Progenitor cell of endocrine pancreas (in vitro differentiated cells): ENCODE data around the gene RALA. TPM values are rescaled to one million over a fixed set of nuclear protein-coding genes. Genes with fewer than 3 reads are reported as not detected.

Experiments used
- DNase-seq: peaks from one replicate; pipeline ENCODE4 v3.0.0; 2021; ENCODE audit warnings: low spot score; ENCODE audit not compliant: unreplicated experiment
- H3K27ac Mint-ChIP-seq: 2 replicates; pipeline ENCODE4 v1.8.0; 2021; ENCODE audit warnings: mild to moderate bottlenecking, moderate library complexity, mixed read lengths
- H3K27me3 Mint-ChIP-seq: 2 replicates; pipeline ENCODE4 v1.8.0; 2021; ENCODE audit warnings: mixed read lengths
- H3K36me3 Mint-ChIP-seq: 2 replicates; pipeline ENCODE4 v1.8.0; 2022; ENCODE audit warnings: mixed read lengths; ENCODE audit not compliant: insufficient read depth
- H3K4me1 Mint-ChIP-seq: 2 replicates; pipeline ENCODE4 v1.8.0; 2021; ENCODE audit warnings: low read depth, mixed read lengths
- H3K4me3 Mint-ChIP-seq: 2 replicates; pipeline ENCODE4 v1.8.0; 2021; ENCODE audit warnings: low read depth, mild to moderate bottlenecking, moderate library complexity, mixed read lengths
- H3K9me3 Mint-ChIP-seq: 2 replicates; pipeline ENCODE4 v1.8.0; 2021; ENCODE audit warnings: low read depth, mixed read lengths
- CTCF ChIP-seq: fragments of 200-600 bp; sonication (generic); IDR thresholded peaks from one replicate; pipeline ENCODE4 v1.5.0; 2021; ENCODE audit warnings: antibody characterized with exemption, mild to moderate bottlenecking; ENCODE audit not compliant: unreplicated experiment
- total RNA-seq: library from RNA; stranded (reverse); gene quantifications from 2 replicates; pipeline ENCODE4 v1.2.1, GENCODE V29; 2021

RALA gene
- total RNA-seq, 1 donor from 2014 or later = 39.6 TPM

DNA sequence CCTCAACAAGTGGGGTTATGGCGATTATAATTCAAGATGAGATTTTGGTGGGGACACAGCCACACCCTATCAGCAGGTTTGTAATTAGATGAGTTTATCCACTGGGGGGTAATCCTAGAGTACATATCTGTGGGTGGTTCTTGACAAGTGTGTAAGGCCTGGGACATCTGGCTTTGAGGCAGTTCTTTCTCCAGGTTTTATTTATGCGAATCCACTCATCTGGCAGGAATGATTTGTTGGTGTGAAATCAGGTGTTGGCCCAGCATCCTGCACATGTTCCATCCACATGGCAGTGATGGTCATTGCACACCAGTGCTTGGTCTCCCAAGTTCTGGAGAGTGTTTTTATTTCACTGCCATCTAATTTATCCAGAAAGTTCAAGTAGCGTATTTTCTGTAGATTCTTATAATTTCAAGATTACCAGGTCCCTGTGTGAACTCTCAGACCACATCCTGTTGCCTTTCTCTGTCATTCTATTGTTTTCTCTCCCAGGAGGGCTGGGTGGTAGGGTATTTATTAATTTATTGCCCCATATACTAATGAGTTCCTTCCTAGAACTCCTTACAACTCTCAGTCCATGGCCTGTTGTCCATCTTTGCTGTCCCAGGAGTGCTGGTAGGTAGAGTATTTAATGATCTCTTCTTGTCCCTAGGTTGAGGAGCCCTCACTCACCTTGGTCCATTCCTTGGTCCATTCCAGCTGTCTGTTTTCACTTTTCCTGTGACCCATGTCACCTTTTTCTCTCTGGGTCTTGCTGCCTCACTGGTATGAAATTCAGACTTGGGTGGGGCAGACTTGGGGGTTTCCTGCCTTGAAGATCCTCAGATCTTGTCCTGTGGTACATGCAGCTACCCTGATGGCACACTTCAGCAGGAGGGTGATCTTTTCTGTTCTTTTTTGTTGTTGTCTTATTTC is 10.4 kb downstream of the RALA start:
- Mint-ChIP-seq H3K4me1 (no peaks in the 10 kb centered on the region), H3K27ac (no peak overlapping the region), H3K36me3 (peaks cover 19% of the 10 kb centered on the region), H3K9me3 (no peaks in the 10 kb centered on the region), H3K4me3 (no peak overlapping the region), H3K27me3 (no peaks in the 10 kb centered on the region)
- no peak for TF ChIP-seq CTCF
- no peak for DNase-seq

DNA sequence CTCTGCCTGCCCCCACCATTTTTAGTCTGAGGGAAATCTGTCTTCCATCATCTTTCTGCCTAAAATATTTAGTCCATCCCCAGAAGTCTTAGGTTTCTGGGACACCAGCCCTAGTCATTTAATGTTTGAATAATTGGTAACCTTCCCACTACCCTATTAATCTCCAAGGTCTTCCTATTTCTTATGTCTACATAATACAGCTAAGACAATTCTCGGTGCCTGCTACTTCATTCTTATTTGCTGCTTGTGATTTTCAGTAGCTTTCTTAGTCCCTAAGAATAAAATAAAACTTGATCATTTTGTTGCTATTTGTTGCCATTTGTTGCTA is 11.1 kb downstream of the RALA start:
- no peaks in the 10 kb centered on the region for H3K27me3 Mint-ChIP-seq
- peaks cover 17% of the 10 kb centered on the region for H3K36me3 Mint-ChIP-seq
- no peaks in the 10 kb centered on the region for H3K4me1 Mint-ChIP-seq
- DNase-seq = no peak
- TF ChIP-seq CTCF = no peak
- no peak overlapping the region for H3K27ac Mint-ChIP-seq
- no peak overlapping the region for H3K4me3 Mint-ChIP-seq
- no peaks in the 10 kb centered on the region for H3K9me3 Mint-ChIP-seq

DNA sequence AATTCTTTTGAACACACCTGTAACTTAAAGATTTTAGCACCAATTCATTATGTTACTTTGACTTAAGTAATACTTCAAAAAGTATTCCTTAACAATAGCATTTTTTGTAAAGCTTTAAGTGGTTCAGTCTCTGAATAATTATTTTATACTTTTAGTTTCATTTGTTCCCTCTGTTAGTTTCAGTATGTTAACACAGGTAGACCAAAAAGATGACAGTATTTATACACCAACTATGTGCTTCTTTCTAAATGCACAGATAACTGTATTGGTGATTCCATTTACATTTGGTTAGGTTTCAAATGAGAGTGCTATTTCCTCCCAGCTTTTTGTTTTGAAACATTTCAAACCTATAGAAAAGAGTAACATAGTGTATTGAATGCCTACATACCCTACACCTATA is 14.0 kb downstream of the RALA start:
- DNase-seq = no peak
- H3K36me3 Mint-ChIP-seq = peaks cover 9% of the 10 kb centered on the region
- H3K4me3 Mint-ChIP-seq = no peak overlapping the region
- no peaks in the 10 kb centered on the region for H3K27me3 Mint-ChIP-seq
- H3K9me3 Mint-ChIP-seq = no peaks in the 10 kb centered on the region
- peaks cover 5% of the 10 kb centered on the region for H3K4me1 Mint-ChIP-seq
- H3K27ac Mint-ChIP-seq = no peak overlapping the region
- no peak for TF ChIP-seq CTCF

DNA sequence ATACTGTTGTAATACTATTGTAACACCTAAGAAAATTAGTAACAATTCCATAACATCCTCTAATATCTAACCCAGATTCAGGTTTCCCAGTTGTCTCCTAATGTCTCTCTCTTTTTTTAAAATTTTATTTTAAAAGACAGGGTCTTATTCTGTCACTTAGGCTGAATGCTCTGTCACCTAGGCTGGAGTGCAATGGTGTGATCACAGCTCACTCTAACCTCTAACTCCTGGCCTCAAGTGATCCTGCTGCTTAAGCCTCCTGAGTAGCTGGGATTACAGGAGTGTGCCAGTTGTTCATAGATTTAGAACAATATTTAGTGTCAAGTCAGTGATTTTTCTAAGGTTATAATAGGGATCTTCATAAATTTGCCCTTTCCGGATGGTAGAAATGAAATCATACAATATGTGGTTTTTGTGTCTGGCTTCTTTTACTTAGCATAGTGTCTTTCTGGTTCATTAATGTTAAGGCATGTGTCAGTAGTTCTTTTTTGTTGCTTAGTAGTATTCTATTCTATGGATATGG is 14.7 kb downstream of the RALA start:
- peaks cover 10% of the 10 kb centered on the region for H3K4me1 Mint-ChIP-seq
- no peak for DNase-seq
- TF ChIP-seq CTCF = no peak
- no peak overlapping the region for H3K4me3 Mint-ChIP-seq
- H3K36me3 Mint-ChIP-seq = peaks cover 9% of the 10 kb centered on the region
- no peaks in the 10 kb centered on the region for H3K27me3 Mint-ChIP-seq
- H3K9me3 Mint-ChIP-seq = no peaks in the 10 kb centered on the region
- H3K27ac Mint-ChIP-seq = no peak overlapping the region

DNA sequence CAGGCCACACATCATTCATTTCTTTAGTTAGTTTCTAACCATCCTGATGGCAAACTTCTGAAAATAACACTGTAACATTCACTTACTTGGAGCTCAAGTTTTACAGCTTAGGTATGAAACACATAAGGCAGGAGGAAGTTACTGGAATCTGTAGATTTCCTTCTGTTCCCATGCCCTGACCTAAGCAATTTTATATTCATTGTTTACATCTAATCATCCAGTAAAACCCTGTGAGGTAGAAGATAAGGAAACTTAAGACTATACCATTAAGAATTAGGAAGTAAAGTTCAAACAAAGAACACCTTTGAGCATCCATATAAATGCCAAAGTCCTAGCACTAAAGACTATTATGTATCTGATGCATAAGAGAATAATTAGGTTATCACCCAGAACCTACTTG is 19.5 kb downstream of the RALA start:
- H3K4me3 Mint-ChIP-seq = no peak overlapping the region
- no peak for TF ChIP-seq CTCF
- H3K36me3 Mint-ChIP-seq = peaks cover 3% of the 10 kb centered on the region
- H3K27me3 Mint-ChIP-seq = no peaks in the 10 kb centered on the region
- H3K4me1 Mint-ChIP-seq = peaks cover 16% of the 10 kb centered on the region
- no peaks in the 10 kb centered on the region for H3K9me3 Mint-ChIP-seq
- no peak for DNase-seq
- H3K27ac Mint-ChIP-seq = no peak overlapping the region
